Hippocampal formation (tissue), 2 donors: Measurements from ENCODE around the gene VPS4A.
"Not testable (repeated sequence)": the region's sequence is repeated elsewhere in the genome, so short reads cannot be mapped to it uniquely, and the experiment has no call there.

ENCODE experiments used
- DNase-seq, 2 donors: peaks; one replicate each; lab custom pipeline; 2025; lab: John Stamatoyannopoulos, UW

VPS4A gene

GRCh38 chr16:69310653-69311532 lies at the start of gene VPS4A:
Gene VPS4A, plus strand, starts transcription at chr16:69311350. Its CDS starts 162 bp downstream, at chr16:69311512.
- peak; percentile 98 for DNase-seq

- no peak for DNase-seq
These were observed 44.7 kb upstream of the VPS4A start for GRCh38 chr16:69266334-69267063.

- no peak for DNase-seq
These were observed 43.5 kb upstream of the VPS4A start for GRCh38 chr16:69267633-69268032.

- no peak for DNase-seq
These were observed 40.8 kb upstream of the VPS4A start for GRCh38 chr16:69270395-69270794.

- no peak for DNase-seq
These were observed 40.3 kb upstream of the VPS4A start for GRCh38 chr16:69270831-69271230.

GRCh38 chr16:69273009-69273408 lies 38.1 kb upstream of the VPS4A start:
- DNase-seq = no peak

- DNase-seq = no peak
These were observed 36.4 kb upstream of the VPS4A start for GRCh38 chr16:69274699-69275235.

- no peak for DNase-seq
These were observed 34.7 kb upstream of the VPS4A start for GRCh38 chr16:69276148-69277115.

- DNase-seq = no peak
These were observed 33.7 kb upstream of the VPS4A start for GRCh38 chr16:69277413-69277812.

- DNase-seq = no peak
These were observed 27.3 kb upstream of the VPS4A start for GRCh38 chr16:69283851-69284250.

GRCh38 chr16:69285240-69285639 lies 25.9 kb upstream of the VPS4A start:
- no peak for DNase-seq

GRCh38 chr16:69286941-69287713 lies 24.0 kb upstream of the VPS4A start:
- peak in 1 of 2 donors; percentile 73 for DNase-seq

GRCh38 chr16:69291657-69292056 lies 19.5 kb upstream of the VPS4A start:
- not testable (repeated sequence) for DNase-seq

- no peak for DNase-seq
These were observed 17.7 kb upstream of the VPS4A start for GRCh38 chr16:69293401-69293800.

- DNase-seq = no peak
These were observed 17.1 kb upstream of the VPS4A start for GRCh38 chr16:69294051-69294450.

GRCh38 chr16:69296771-69297170 lies 14.4 kb upstream of the VPS4A start:
- DNase-seq = not testable (repeated sequence)

GRCh38 chr16:69298261-69298660 lies 12.9 kb upstream of the VPS4A start:
- DNase-seq = no peak

- DNase-seq = no peak
These were observed 10.0 kb upstream of the VPS4A start for GRCh38 chr16:69301187-69301586.

- no peak for DNase-seq
These were observed 9.3 kb upstream of the VPS4A start for GRCh38 chr16:69301861-69302260.

- no peak for DNase-seq
These were observed 8.8 kb upstream of the VPS4A start for GRCh38 chr16:69302301-69302700.

- no peak for DNase-seq
These were observed 5.1 kb upstream of the VPS4A start for GRCh38 chr16:69306031-69306430.
